ENCODE data around the gene ABCA7. TPM values are rescaled to one million over a fixed set of nuclear protein-coding genes. Genes with fewer than 3 reads are reported as not detected.

ABCA7 gene
- total RNA-seq, 2 experiments from 2014 or later: 145 to 146 TPM

DNA sequence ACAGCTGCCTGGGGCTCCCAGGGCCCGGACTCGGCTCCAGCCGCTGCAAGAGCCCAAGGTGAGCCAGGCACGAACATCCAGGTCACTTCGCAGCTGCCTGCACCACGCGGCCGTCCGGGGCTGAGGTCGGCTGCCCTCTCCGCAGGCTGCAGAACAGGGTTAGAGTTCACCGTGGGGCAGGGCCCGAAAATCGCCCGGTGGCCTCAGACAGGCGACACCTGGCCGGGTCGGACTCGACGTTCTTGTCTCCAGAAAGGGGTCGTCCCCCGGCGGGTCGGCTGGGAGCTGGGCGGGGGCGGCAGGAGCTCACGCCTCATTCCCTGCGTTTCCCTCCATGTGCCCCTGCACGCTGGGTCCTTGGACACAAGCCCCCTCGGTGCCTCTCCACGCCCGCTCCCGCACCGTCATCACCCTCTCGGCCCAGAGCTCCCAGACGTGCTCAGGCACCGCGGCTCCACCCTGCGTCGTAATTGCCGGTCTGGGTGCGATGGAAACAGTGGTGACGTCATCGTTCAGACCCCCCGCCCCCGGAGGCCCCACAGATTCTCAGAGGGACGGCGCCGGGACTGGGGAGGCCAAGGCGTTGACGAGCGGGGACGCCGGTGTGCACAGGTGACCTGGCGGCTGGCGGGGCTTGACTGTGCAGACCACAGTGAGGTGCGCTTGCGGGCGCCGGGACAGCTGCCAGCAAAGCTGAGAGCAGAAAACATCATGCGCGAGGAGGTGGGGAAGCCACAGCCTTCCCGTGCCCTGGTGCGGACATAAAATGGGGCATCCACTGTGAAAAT, 43.7 kb upstream of the ABCA7 start:
- no peak overlapping the region for H3K27ac Mint-ChIP-seq
- POLR2A ChIA-PET: interaction anchor here (1.0 to 1.8 kb wide), 6 partner anchors 12 to 83 kb away, joined by 3 to 6 read pairs (median 3); partner anchors contain the start of genes CNN2 and WDR18
- H3K4me1 Mint-ChIP-seq: peaks cover 8% of the 10 kb centered on the region
- DNase-seq (peak; percentile 69), ATAC-seq (ENCODE audit: low read depth) (peak; percentile 48)
- peaks cover 41% of the 10 kb centered on the region for H3K27me3 Mint-ChIP-seq
- no peaks in the 10 kb centered on the region for H3K36me3 Mint-ChIP-seq
- peak overlapping the region; percentile 44 for H3K4me3 Mint-ChIP-seq
- H3K9me3 Mint-ChIP-seq: no peaks in the 10 kb centered on the region

GRCh38 chr19:998064-998463, 41.8 kb upstream of the ABCA7 start:
- Mint-ChIP-seq H3K36me3 (no peaks in the 10 kb centered on the region), H3K27ac (no peak overlapping the region), H3K4me3 (no peak overlapping the region), H3K27me3 (peaks cover 47% of the 10 kb centered on the region), H3K9me3 (no peaks in the 10 kb centered on the region), H3K4me1 (peaks cover 8% of the 10 kb centered on the region)
- DNase-seq (no peak), ATAC-seq (ENCODE audit: low read depth) (no peak)
- POLR2A ChIA-PET: interaction anchor here (1.2 kb wide), 1 partner anchor 21 kb away, joined by 3 read pairs; no protein-coding TSS in a partner anchor

- POLR2A ChIA-PET: no interaction called here
- Mint-ChIP-seq H3K36me3 (no peaks in the 10 kb centered on the region), H3K4me3 (no peak overlapping the region), H3K27ac (no peak overlapping the region), H3K27me3 (peaks cover 47% of the 10 kb centered on the region), H3K9me3 (no peaks in the 10 kb centered on the region), H3K4me1 (peaks cover 8% of the 10 kb centered on the region)
- DNase-seq (no peak), ATAC-seq (ENCODE audit: low read depth) (no peak)
Observed at GRCh38 chr19:999379-999719, 40.6 kb upstream of the ABCA7 start.

GRCh38 chr19:1000095-1000494, 39.8 kb upstream of the ABCA7 start, which contains the start of gene GRIN3B:
GRIN3B (plus strand) TSS chr19:1000419; CDS start chr19:1000438, 19 bp downstream.
- peaks cover 47% of the 10 kb centered on the region for H3K27me3 Mint-ChIP-seq
- H3K27ac Mint-ChIP-seq: no peak within 1 kb of the TSS
- no peaks in the 10 kb centered on the region for H3K36me3 Mint-ChIP-seq
- POLR2A ChIA-PET: no interaction called here
- ATAC-seq (ENCODE audit: low read depth): peak; percentile 40
- DNase-seq: peak; percentile 69
- H3K4me1 Mint-ChIP-seq: peaks cover 8% of the 10 kb centered on the region
- no peaks in the 10 kb centered on the region for H3K9me3 Mint-ChIP-seq
- peak within 1 kb of the TSS; percentile 25 for H3K4me3 Mint-ChIP-seq

DNA sequence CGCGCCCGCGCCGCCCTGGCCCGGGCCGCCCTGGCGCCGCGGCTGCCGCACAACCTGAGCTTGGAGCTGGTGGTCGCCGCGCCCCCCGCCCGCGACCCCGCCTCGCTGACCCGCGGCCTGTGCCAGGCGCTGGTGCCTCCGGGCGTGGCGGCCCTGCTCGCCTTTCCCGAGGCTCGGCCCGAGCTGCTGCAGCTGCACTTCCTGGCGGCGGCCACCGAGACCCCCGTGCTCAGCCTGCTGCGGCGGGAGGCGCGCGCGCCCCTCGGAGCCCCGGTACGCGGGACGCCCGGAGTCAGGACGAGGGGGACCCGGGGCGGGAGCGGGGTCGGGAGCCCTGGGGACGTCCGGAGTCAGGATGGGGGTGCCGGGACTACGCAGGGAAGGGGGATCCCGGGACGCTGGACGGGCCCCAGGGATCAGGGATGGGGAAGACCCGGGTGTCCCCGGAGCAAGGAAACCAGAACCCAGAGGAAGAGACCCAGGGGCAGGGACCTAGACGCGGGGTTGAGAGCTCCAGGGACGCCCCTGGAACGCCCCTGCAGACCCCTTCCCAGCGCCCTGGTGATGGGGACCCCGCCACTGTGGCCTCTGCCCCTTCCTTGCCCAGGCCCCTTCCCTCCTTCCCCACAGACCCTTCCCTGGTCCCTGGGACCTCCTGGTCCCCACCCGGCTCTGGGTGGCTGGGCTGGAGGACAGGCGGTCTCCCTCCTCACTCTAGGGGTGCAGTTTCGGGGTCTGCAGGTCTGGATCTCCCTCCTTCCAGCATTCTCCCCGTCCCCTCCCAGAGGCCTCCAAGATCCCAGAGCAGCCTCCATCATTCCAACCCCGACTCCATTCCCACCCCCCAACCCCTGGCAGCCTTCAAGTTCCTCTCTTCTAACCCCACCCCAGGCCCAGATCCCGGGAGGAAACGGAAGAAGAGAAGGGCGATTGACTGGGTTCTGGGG, 39.0 kb upstream of the ABCA7 start:
- ATAC-seq (ENCODE audit: low read depth) (no peak), DNase-seq (no peak)
- Mint-ChIP-seq H3K9me3 (no peaks in the 10 kb centered on the region), H3K27ac (no peak overlapping the region), H3K36me3 (no peaks in the 10 kb centered on the region), H3K4me3 (peak overlapping the region; percentile 25), H3K4me1 (peaks cover 8% of the 10 kb centered on the region), H3K27me3 (peaks cover 47% of the 10 kb centered on the region)
- POLR2A ChIA-PET: interaction anchor here (0.6 to 0.8 kb wide), 5 partner anchors 22 to 416 kb away, joined by 3 to 5 read pairs (median 3); no protein-coding TSS in a partner anchor

GRCh38 chr19:1001538-1002166, 38.3 kb upstream of the ABCA7 start:
- Mint-ChIP-seq H3K4me3 (no peak overlapping the region), H3K27ac (no peak overlapping the region), H3K4me1 (peaks cover 4% of the 10 kb centered on the region), H3K27me3 (peaks cover 42% of the 10 kb centered on the region), H3K9me3 (no peaks in the 10 kb centered on the region), H3K36me3 (no peaks in the 10 kb centered on the region)
- peak; percentile 55 for ATAC-seq (ENCODE audit: low read depth)
- DNase-seq: peak; percentile 85
- POLR2A ChIA-PET: interaction anchor here (0.6 to 0.8 kb wide), 3 partner anchors 81 to 200 kb away, joined by 3 to 5 read pairs (median 3); no protein-coding TSS in a partner anchor

- H3K4me1 Mint-ChIP-seq: peaks cover 4% of the 10 kb centered on the region
- ATAC-seq (ENCODE audit: low read depth) (no peak), DNase-seq (no peak)
- no peaks in the 10 kb centered on the region for H3K9me3 Mint-ChIP-seq
- no peak overlapping the region for H3K4me3 Mint-ChIP-seq
- peaks cover 34% of the 10 kb centered on the region for H3K27me3 Mint-ChIP-seq
- no peaks in the 10 kb centered on the region for H3K36me3 Mint-ChIP-seq
- POLR2A ChIA-PET: interaction anchor here (0.9 kb wide), 1 partner anchor 36 kb away, joined by 5 read pairs; no protein-coding TSS in a partner anchor
- H3K27ac Mint-ChIP-seq: no peak overlapping the region
Observed at GRCh38 chr19:1002600-1002999, 37.3 kb upstream of the ABCA7 start.

GRCh38 chr19:1003283-1003682, 36.6 kb upstream of the ABCA7 start:
- peaks cover 27% of the 10 kb centered on the region for H3K27me3 Mint-ChIP-seq
- ATAC-seq (ENCODE audit: low read depth): no peak
- POLR2A ChIA-PET: interaction anchor here (0.9 kb wide), 1 partner anchor 36 kb away, joined by 5 read pairs; no protein-coding TSS in a partner anchor
- H3K36me3 Mint-ChIP-seq: no peaks in the 10 kb centered on the region
- peaks cover 4% of the 10 kb centered on the region for H3K4me1 Mint-ChIP-seq
- H3K4me3 Mint-ChIP-seq: no peak overlapping the region
- no peak for DNase-seq
- H3K27ac Mint-ChIP-seq: no peak overlapping the region
- no peaks in the 10 kb centered on the region for H3K9me3 Mint-ChIP-seq

- DNase-seq: no peak
- peaks cover 18% of the 10 kb centered on the region for H3K27me3 Mint-ChIP-seq
- no peak overlapping the region for H3K4me3 Mint-ChIP-seq
- H3K36me3 Mint-ChIP-seq: no peaks in the 10 kb centered on the region
- H3K27ac Mint-ChIP-seq: no peak overlapping the region
- ATAC-seq (ENCODE audit: low read depth): no peak
- POLR2A ChIA-PET: interaction anchor here (0.6 to 1.6 kb wide), 2 partner anchors 20 to 190 kb away, joined by 3 to 4 read pairs; partner anchors contain the start of gene WDR18
- H3K4me1 Mint-ChIP-seq: peaks cover 4% of the 10 kb centered on the region
- H3K9me3 Mint-ChIP-seq: no peaks in the 10 kb centered on the region
Observed at GRCh38 chr19:1004204-1004802, 35.6 kb upstream of the ABCA7 start.

- POLR2A ChIA-PET: interaction anchor here (1.6 kb wide), 1 partner anchor 21 kb away, joined by 3 read pairs; the partner anchor contains the start of gene WDR18
- DNase-seq (no peak), ATAC-seq (ENCODE audit: low read depth) (no peak)
- Mint-ChIP-seq H3K9me3 (no peaks in the 10 kb centered on the region), H3K4me3 (no peak overlapping the region), H3K27ac (no peak overlapping the region), H3K36me3 (peaks cover 1% of the 10 kb centered on the region), H3K4me1 (peaks cover 4% of the 10 kb centered on the region), H3K27me3 (peaks cover 11% of the 10 kb centered on the region)
Observed at GRCh38 chr19:1004803-1005664, 34.9 kb upstream of the ABCA7 start.

DNA sequence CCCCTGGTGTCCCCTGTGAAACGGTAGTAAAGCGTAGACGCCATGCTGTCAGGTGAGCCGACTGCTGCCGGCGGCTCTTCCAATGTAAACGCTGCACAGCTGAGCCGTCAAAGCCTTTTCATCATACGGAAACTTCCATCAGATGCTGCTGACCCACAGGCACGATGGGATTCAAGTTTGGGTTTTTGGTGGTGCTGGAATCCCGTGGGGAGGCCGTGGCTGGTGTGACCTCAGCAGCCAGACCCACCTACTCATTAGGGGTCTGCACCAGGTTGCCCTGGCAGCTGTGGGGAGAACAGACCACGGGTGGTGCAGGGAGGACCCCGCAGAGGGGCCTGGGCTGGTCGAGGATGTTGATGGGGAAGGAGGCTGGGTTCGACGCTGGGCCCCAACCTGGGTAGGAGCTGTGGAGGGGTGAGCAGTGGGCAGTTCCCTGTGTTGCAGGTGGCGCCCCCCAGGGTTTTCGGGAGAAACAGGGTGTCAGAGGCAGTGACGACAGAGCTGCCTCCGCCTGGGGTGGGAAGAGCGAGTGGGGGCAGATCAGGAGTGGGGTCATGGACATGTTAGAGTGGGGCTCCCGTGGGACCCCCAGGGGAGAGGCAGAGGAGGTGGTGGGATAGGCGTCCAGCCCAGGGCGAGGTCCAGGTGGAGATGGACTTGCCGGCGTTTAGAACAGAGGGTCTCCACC, 33.1 kb upstream of the ABCA7 start:
- no peak overlapping the region for H3K27ac Mint-ChIP-seq
- peaks cover 2% of the 10 kb centered on the region for H3K4me1 Mint-ChIP-seq
- peaks cover 4% of the 10 kb centered on the region for H3K27me3 Mint-ChIP-seq
- no peaks in the 10 kb centered on the region for H3K9me3 Mint-ChIP-seq
- DNase-seq (no peak), ATAC-seq (ENCODE audit: low read depth) (no peak)
- H3K36me3 Mint-ChIP-seq: peaks cover 3% of the 10 kb centered on the region
- POLR2A ChIA-PET: no interaction called here
- no peak overlapping the region for H3K4me3 Mint-ChIP-seq
